WERI-Rb-1 (cell line): ENCODE data around the gene CARMIL3.
"Not testable (repeated sequence)": the region's sequence is repeated elsewhere in the genome, so short reads cannot be mapped to it uniquely, and the experiment has no call there.

Experiments
- DNase-seq: peaks from one replicate; pipeline ENCODE4 v3.0.0-alpha.2; 2020
- H3K27ac ChIP-seq: fragments of 250-450 bp; sonication (Bioruptor Pico); 2 replicates; pipeline ENCODE4 v1.5.1; 2020; ENCODE audit warnings: mild to moderate bottlenecking, moderate library complexity
- H3K27me3 ChIP-seq: fragments of 250-450 bp; sonication (Bioruptor Pico); 2 replicates; pipeline ENCODE4 v1.5.1; 2021; ENCODE audit warnings: mild to moderate bottlenecking, low read depth, moderate library complexity; ENCODE audit not compliant: insufficient read depth, severe bottlenecking
- H3K36me3 ChIP-seq: fragments of 250-450 bp; sonication (Bioruptor Pico); 2 replicates; pipeline ENCODE4 v1.5.1; 2020; ENCODE audit warnings: mild to moderate bottlenecking, moderate library complexity
- H3K4me3 ChIP-seq: 2 replicates; pipeline ENCODE4 v1.5.1; 2011; ENCODE audit warnings: low read depth, mild to moderate bottlenecking, control low read depth, low read length
- H3K9me3 ChIP-seq: fragments of 250-450 bp; sonication (Bioruptor Pico); 2 replicates; pipeline ENCODE4 v1.5.1; 2021; ENCODE audit warnings: mild to moderate bottlenecking, moderate library complexity; ENCODE audit not compliant: severe bottlenecking
- TF ChIP-seq, protein P1 (sequence below): IDR thresholded peaks from 2 replicates; pipeline ENCODE4 v1.5.1; 2011; ENCODE audit warnings: low read depth, mild to moderate bottlenecking, control low read depth, inconsistent platforms, low read length

CARMIL3 gene

DNA sequence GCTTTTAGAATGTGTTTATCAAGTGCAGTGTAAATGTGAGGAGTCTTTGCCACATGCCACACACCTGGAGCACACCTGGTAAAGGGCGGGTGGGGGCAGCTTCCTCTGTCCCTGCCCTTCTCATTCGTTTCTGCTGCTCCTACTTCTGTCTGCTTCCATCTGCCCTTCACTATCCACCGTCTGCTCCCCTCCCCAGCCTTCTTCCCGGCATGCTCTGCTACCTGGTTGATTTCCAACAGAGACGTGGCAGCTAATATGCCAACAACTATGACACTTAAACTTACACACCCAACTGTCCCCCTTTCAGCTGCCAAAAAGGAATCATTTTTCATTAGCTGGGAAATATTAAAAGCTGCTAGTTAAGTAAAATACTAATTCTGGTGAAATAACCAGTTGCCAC, 9.1 kb upstream of the CARMIL3 start:
- TF ChIP-seq, protein P1, sequence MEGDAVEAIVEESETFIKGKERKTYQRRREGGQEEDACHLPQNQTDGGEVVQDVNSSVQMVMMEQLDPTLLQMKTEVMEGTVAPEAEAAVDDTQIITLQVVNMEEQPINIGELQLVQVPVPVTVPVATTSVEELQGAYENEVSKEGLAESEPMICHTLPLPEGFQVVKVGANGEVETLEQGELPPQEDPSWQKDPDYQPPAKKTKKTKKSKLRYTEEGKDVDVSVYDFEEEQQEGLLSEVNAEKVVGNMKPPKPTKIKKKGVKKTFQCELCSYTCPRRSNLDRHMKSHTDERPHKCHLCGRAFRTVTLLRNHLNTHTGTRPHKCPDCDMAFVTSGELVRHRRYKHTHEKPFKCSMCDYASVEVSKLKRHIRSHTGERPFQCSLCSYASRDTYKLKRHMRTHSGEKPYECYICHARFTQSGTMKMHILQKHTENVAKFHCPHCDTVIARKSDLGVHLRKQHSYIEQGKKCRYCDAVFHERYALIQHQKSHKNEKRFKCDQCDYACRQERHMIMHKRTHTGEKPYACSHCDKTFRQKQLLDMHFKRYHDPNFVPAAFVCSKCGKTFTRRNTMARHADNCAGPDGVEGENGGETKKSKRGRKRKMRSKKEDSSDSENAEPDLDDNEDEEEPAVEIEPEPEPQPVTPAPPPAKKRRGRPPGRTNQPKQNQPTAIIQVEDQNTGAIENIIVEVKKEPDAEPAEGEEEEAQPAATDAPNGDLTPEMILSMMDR: no peak
- Histone ChIP-seq H3K27me3 (no peaks in the 10 kb centered on the region), H3K4me3 (no peak overlapping the region), H3K36me3 (no peaks in the 10 kb centered on the region), H3K27ac (no peak overlapping the region), H3K9me3 (no peaks in the 10 kb centered on the region)
- DNase-seq: no peak

DNA sequence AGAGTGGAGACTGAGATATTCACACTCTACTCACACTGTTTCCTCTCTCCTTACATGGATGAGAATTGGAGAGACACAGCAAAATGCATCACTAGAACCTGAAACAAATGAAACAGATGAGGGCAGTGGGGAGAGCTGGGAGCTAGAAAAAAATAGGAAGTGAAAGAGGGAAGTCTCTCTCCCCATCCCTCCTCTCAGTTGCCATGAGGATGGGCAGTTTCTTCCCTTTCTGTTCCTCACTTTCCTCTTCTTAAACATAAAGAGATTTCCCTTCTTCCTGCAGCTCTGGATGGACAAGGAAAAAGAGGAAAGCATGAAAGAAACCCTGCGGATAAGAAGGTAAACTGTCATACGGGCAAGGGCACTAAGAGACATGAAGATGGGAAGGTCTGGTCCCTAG, 2.8 kb upstream of the CARMIL3 start:
- not testable (repeated sequence) for H3K27ac ChIP-seq, H3K9me3 ChIP-seq, H3K36me3 ChIP-seq, DNase-seq, H3K4me3 ChIP-seq, H3K27me3 ChIP-seq

DNA sequence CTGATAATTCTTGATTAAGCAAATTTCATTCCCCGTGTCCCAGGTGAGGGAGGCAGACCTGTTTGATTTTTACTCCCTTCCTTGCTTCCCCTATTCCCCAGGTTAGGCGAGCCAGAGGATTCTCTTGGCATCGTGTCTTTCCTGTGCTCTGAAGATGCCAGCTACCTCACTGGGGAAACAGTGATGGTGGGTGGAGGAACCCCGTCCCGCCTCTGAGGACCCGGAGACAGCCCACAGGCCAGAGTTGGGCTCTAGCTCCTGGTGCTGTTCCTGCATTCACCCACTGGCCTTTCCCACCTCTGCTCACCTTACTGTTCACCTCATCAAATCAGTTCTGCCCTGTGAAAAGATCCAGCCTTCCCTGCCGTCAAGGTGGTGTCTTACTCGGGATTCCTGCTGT, 1.1 kb upstream of the CARMIL3 start:
- DNase-seq, H3K9me3 ChIP-seq, H3K4me3 ChIP-seq, H3K27ac ChIP-seq, H3K36me3 ChIP-seq, H3K27me3 ChIP-seq: not testable (repeated sequence)

DNA sequence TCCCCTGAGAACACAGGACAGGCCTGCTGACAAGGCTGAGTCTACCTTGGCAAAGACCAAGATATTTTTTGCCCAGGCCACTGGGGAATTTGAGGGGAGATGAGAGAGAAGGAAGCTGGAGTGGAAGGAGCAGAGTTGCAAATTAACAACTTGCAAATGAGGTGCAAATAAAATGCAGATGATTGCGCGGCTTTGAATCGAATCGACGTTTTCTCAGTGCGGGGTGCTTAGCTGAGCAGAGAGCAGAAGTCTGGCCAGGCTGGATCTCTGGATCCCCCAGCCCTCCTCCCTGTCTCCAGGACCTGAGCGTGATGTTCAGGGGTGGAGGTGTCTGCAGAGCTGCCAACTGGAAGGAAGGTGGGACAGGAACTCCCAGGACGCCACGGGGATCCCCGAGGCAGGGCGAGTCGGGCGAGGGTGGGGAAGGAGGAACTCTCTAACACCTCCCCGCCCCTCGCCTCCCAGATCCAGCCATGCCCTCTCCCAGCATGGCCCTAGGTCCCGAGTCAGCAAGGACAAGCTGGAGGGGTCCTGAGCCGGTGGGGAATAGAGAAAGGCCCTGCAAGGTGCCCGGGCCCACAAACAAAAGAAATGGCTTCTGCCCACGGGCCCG, 527 bp upstream of the CARMIL3 start:
- Histone ChIP-seq H3K27ac (peak overlapping the region; percentile 78), H3K36me3 (no peaks in the 10 kb centered on the region), H3K4me3 (peak overlapping the region; percentile 79), H3K27me3 (no peaks in the 10 kb centered on the region), H3K9me3 (no peaks in the 10 kb centered on the region)
- DNase-seq: no peak
- TF ChIP-seq, protein P1: no peak

DNA sequence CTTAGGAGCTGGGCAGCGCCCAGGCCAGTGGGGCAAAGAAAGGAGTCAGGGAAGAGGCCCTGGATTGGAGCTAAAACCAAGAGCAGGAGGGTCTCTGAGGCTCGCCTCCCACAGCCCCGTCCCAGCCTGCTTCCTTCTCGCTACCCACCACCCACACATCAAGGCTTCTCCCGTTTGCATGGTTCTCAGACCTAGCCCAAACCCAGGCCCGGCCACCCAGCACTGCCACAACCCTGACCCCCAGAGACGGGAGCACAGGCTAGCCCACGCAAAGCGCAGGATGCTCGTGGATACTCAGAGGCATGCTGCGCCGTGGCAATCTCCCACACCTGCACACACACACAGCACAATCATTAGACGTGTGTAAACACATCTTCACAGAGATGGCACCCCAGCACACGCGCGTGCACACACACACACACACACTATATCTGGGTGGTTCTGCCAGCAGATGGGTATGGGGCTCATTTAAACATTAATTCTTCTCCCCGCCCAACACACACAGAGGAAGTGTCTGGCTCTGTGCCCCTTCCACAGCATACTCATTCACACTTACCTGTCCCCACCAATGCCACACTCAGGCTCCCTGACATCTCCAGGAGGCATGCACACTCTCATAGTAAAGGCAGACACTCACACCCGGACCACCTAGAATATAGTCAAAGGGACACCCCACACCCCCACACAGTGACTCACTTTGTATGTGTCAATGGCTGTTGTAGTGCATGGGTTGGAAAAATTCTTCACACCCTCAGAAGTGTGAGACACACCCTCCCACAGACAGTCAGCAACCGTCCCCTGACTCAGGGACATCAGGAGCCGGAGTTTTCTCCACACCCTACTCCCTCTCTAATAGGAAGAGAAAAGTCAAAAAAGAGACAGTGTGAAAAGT, 1.1 kb downstream of the CARMIL3 start:
- TF ChIP-seq, protein P1: no peak
- no peak for DNase-seq

DNA sequence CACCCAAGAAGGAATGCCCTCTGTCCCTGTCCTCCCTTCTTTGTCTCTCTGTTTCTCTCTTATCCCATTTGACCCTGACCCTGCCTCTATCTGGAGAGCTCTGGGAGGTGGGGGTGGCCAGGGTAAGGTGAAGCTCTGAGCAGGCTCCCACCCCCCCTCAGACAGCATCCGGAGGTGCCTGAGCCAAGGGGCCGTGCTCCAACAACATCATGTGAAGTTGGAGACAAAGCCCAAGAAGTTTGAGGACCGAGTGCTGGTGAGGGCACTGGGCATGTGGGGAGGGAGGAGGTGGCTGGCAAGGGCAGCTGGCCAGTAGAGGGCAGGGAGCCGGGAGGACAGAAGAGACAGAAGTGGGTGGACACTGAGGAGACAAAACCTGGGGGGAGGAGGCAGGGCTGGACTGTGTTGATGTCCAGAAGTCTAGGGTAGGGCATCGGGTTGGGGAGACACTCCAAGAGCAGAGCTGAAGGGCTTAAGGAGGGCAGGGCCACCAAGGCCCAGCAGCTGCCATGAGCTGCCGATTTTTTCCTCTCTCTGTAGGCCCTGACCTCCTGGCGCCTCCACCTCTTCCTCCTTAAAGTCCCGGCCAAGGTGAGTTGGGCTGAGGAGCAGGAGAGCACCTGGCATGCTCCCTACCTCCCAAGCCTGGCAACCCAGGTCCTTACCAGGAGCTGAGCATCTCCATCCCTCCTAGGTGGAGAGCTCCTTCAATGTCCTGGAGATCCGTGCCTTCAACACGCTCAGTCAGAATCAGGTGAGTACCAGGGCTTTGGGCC, 1.9 kb downstream of the CARMIL3 start:
- H3K36me3 ChIP-seq: no peaks in the 10 kb centered on the region
- TF ChIP-seq, protein P1: no peak
- H3K9me3 ChIP-seq: no peaks in the 10 kb centered on the region
- no peaks in the 10 kb centered on the region for H3K27me3 ChIP-seq
- DNase-seq: peak; percentile 8
- H3K27ac ChIP-seq: no peak overlapping the region
- no peak overlapping the region for H3K4me3 ChIP-seq

More for the DNA sequence above, 1.1 kb downstream of the CARMIL3 start:
- Histone ChIP-seq H3K27me3 (no peaks in the 10 kb centered on the region), H3K27ac (no peak overlapping the region), H3K4me3 (peak overlapping the region; percentile 79), H3K9me3 (no peaks in the 10 kb centered on the region), H3K36me3 (no peaks in the 10 kb centered on the region)
